Measurements from ENCODE around the gene RABGEF1. TPM values are rescaled to one million over a fixed set of nuclear protein-coding genes. Genes with fewer than 3 reads are reported as not detected.
"Not testable (repeated sequence)": the region's sequence is repeated elsewhere in the genome, so short reads cannot be mapped to it uniquely, and the experiment has no call there.

Gene RABGEF1
- total RNA-seq, 2 experiments from 2014 or later: 18.2 to 25.5 TPM

DNA sequence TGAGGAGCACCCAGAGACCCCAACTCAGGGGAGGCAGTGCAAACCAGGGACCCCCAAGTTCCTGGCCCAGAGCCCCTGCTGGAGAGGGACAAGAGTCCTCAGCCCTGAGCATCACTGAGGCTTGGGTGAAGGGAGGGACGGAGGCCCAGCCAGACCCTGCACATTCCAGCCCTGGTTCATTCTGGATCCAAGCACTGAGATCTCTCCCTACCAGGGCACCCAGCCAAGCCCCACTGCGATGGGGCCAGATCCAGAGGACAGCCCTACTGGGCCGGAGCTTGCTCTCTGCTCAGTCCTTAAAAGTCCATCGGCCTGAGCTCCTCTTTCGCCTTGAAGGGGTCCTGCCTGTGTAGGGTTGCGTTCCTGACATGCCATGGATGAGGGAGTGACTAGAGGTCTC is 40.5 kb upstream of the RABGEF1 start:
- POLR2A ChIA-PET: interaction anchor here (0.5 kb wide), 1 partner anchor 951 kb away, joined by 3 read pairs; no protein-coding TSS in a partner anchor
- Histone ChIP-seq H3K27ac (ENCODE audit: low read depth, low read length, poor library complexity, severe bottlenecking) (no peak overlapping the region), H3K4me1 (ENCODE audit: insufficient read depth, low read length, poor library complexity, severe bottlenecking) (no peaks in the 10 kb centered on the region), H3K4me2 (ENCODE audit: low read length) (no peak overlapping the region), H3K9me2 (ENCODE audit: insufficient read depth, low read length) (no peaks in the 10 kb centered on the region), H4K20me1 (ENCODE audit: insufficient read depth, low read length) (no peaks in the 10 kb centered on the region), H3K79me2 (ENCODE audit: insufficient read depth, low read depth, low read length) (no peaks in the 10 kb centered on the region), H2AFZ (ENCODE audit: low read length) (no peak overlapping the region), H3K36me3 (ENCODE audit: insufficient read depth, low read length) (no peaks in the 10 kb centered on the region), H3K4me3 (ENCODE audit: low read depth, low read length, poor library complexity, severe bottlenecking) (no peak overlapping the region), H3K9me3 (ENCODE audit: low read length) (no peaks in the 10 kb centered on the region)
- DNase-seq (ENCODE audit: low spot score): no peak
- CTCF ChIA-PET (ENCODE audit: unreplicated experiment): no interaction called here
- intact Hi-C loops (cut with micrococcal nuclease; ENCODE audit: unreplicated experiment): no loop called here
- BruUV-seq (replicated peaks): no TSS peak
- TF ChIP-seq, protein P1, sequence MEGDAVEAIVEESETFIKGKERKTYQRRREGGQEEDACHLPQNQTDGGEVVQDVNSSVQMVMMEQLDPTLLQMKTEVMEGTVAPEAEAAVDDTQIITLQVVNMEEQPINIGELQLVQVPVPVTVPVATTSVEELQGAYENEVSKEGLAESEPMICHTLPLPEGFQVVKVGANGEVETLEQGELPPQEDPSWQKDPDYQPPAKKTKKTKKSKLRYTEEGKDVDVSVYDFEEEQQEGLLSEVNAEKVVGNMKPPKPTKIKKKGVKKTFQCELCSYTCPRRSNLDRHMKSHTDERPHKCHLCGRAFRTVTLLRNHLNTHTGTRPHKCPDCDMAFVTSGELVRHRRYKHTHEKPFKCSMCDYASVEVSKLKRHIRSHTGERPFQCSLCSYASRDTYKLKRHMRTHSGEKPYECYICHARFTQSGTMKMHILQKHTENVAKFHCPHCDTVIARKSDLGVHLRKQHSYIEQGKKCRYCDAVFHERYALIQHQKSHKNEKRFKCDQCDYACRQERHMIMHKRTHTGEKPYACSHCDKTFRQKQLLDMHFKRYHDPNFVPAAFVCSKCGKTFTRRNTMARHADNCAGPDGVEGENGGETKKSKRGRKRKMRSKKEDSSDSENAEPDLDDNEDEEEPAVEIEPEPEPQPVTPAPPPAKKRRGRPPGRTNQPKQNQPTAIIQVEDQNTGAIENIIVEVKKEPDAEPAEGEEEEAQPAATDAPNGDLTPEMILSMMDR (conservative IDR thresholded peaks at IDR 0.05; ENCODE audit: low read length): no peak
- TF ChIP-seq EZH2phosphoT487 (IDR thresholded peaks at IDR 0.05; ENCODE audit: borderline replicate concordance, low read depth, low read length): no peak

DNA sequence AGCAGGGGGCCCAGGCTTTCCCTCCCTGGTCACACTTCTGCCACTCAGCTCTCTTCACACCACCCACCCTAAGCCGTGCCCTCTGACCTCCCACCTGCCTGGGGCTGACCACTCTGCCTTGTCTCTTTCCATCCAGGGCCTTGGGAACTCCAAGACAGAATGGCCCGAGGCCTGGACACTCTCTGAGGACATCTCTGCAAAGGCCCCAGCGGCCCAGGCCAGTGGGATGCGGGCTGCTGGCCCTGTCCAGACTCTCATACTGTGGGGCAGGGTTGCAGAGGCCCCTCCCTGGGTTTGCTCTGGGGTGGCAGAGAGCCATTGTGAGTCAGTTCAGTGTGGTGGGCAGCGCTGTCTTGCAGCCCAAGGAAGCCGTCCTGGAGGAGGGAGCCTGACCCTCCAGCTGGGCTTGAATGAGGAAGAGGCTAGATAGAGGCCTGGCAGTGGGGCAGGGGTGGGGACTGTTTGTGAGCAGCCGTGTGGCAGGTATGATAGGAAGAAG is 39.9 kb upstream of the RABGEF1 start:
- no peaks in the 10 kb centered on the region for H3K79me2 ChIP-seq (ENCODE audit: insufficient read depth, low read depth, low read length)
- CTCF ChIA-PET (ENCODE audit: unreplicated experiment): no interaction called here
- POLR2A ChIA-PET: interaction anchor here (0.5 kb wide), 2 partner anchors 65 to 950 kb away, joined by 3 to 5 read pairs; no protein-coding TSS in a partner anchor
- no peak overlapping the region for H3K27ac ChIP-seq (ENCODE audit: low read depth, low read length, poor library complexity, severe bottlenecking)
- H4K20me1 ChIP-seq (ENCODE audit: insufficient read depth, low read length): no peaks in the 10 kb centered on the region
- H2AFZ ChIP-seq (ENCODE audit: low read length): no peak overlapping the region
- no peaks in the 10 kb centered on the region for H3K9me2 ChIP-seq (ENCODE audit: insufficient read depth, low read length)
- no peak overlapping the region for H3K4me2 ChIP-seq (ENCODE audit: low read length)
- H3K4me1 ChIP-seq (ENCODE audit: insufficient read depth, low read length, poor library complexity, severe bottlenecking): no peaks in the 10 kb centered on the region
- no TSS peak for BruUV-seq (replicated peaks)
- TF ChIP-seq, protein P1 (conservative IDR thresholded peaks at IDR 0.05; ENCODE audit: low read length): no peak
- no peak for TF ChIP-seq EZH2phosphoT487 (IDR thresholded peaks at IDR 0.05; ENCODE audit: borderline replicate concordance, low read depth, low read length)
- no peaks in the 10 kb centered on the region for H3K9me3 ChIP-seq (ENCODE audit: low read length)
- H3K36me3 ChIP-seq (ENCODE audit: insufficient read depth, low read length): no peaks in the 10 kb centered on the region
- no peak overlapping the region for H3K4me3 ChIP-seq (ENCODE audit: low read depth, low read length, poor library complexity, severe bottlenecking)
- intact Hi-C loops (cut with micrococcal nuclease; ENCODE audit: unreplicated experiment): no loop called here
- DNase-seq (ENCODE audit: low spot score): no peak

DNA sequence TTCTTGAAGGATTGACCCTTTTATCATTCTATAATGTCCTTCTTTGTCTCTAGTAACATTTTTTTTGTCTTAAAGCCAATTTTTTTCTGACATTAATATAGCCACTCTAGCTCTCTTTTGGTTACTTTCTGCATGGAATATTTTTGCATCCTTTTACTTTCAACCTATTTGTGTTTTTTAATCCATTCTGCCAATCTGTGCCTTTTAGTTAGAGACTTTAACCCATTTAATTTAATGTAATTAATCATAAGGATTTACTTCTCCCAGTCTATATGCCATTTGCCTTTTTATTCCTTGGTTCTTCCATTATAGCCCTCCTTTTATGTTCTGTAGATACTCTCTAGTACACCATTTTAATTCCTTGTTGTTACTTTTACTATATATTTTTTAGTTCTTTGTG is 32.7 kb upstream of the RABGEF1 start:
- DNase-seq (ENCODE audit: low spot score): no peak
- Histone ChIP-seq H2AFZ (ENCODE audit: low read length) (no peak overlapping the region), H3K79me2 (ENCODE audit: insufficient read depth, low read depth, low read length) (no peaks in the 10 kb centered on the region), H4K20me1 (ENCODE audit: insufficient read depth, low read length) (no peaks in the 10 kb centered on the region), H3K27ac (ENCODE audit: low read depth, low read length, poor library complexity, severe bottlenecking) (no peak overlapping the region), H3K4me1 (ENCODE audit: insufficient read depth, low read length, poor library complexity, severe bottlenecking) (no peaks in the 10 kb centered on the region), H3K36me3 (ENCODE audit: insufficient read depth, low read length) (peaks cover 19% of the 10 kb centered on the region; the same call in 1 of the 2 replicates), H3K9me2 (ENCODE audit: insufficient read depth, low read length) (no peaks in the 10 kb centered on the region), H3K4me3 (ENCODE audit: low read depth, low read length, poor library complexity, severe bottlenecking) (no peak overlapping the region), H3K9me3 (ENCODE audit: low read length) (no peaks in the 10 kb centered on the region), H3K4me2 (ENCODE audit: low read length) (no peak overlapping the region)
- POLR2A ChIA-PET: no interaction called here
- TF ChIP-seq EZH2phosphoT487 (IDR thresholded peaks at IDR 0.05; ENCODE audit: borderline replicate concordance, low read depth, low read length): no peak
- TF ChIP-seq, protein P1 (conservative IDR thresholded peaks at IDR 0.05; ENCODE audit: low read length): no peak
- intact Hi-C loops (cut with micrococcal nuclease; ENCODE audit: unreplicated experiment): no loop called here
- CTCF ChIA-PET (ENCODE audit: unreplicated experiment): no interaction called here
- no TSS peak for BruUV-seq (replicated peaks)

DNA sequence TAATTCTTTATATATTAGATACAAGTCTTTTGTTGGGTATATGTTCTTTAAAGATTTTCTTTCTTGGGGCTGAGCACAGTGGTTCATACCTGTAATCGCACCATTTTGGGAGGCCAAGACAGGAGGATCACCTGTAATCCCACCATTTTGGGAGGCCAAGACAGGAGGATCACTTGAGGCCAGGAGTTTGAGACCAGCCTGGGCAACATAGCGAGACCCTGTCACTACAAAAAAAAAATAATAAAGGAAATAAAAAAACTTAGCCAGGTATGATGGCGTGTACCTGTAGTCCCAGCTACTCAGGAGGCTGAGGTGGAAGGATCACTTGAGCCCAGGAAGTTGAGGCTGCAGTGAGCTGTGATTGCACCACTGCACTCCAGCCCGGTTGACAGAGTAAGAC is 29.8 kb upstream of the RABGEF1 start:
- H3K4me3 ChIP-seq (ENCODE audit: low read depth, low read length, poor library complexity, severe bottlenecking); H2AFZ ChIP-seq (ENCODE audit: low read length); H3K27ac ChIP-seq (ENCODE audit: low read depth, low read length, poor library complexity, severe bottlenecking); CTCF ChIA-PET (ENCODE audit: unreplicated experiment); H3K4me1 ChIP-seq (ENCODE audit: insufficient read depth, low read length, poor library complexity, severe bottlenecking); H3K4me2 ChIP-seq (ENCODE audit: low read length); intact Hi-C loops (cut with micrococcal nuclease; ENCODE audit: unreplicated experiment); BruUV-seq (replicated peaks); DNase-seq (ENCODE audit: low spot score); H4K20me1 ChIP-seq (ENCODE audit: insufficient read depth, low read length); H3K79me2 ChIP-seq (ENCODE audit: insufficient read depth, low read depth, low read length); H3K9me2 ChIP-seq (ENCODE audit: insufficient read depth, low read length): not testable (repeated sequence)
- Histone ChIP-seq H3K36me3 (ENCODE audit: insufficient read depth, low read length) (peaks cover 44% of the 10 kb centered on the region), H3K9me3 (ENCODE audit: low read length) (peaks cover 11% of the 10 kb centered on the region; the same call in 1 of the 2 replicates)
- POLR2A ChIA-PET: interaction anchor here (0.7 to 0.8 kb wide), 4 partner anchors 9 to 51 kb away, joined by 3 to 6 read pairs (median 4); no protein-coding TSS in a partner anchor

Measured in OCI-LY7 (cell line).